PC-9 (cell line): ENCODE data around the gene TMEFF1. TPM values are rescaled to one million over a fixed set of nuclear protein-coding genes. Genes with fewer than 3 reads are reported as not detected.

Experiments
- BruUV-seq: library from RNA; stranded (reverse); fragments of 400-500 nt; replicated peaks from 2 replicates; lab custom pipeline; 2021; lab: Mats Ljungman, UMichigan
- CTCF ChIA-PET: fragments of 300-600 bp; sonication (Branson Sonifier 250); formaldehyde crosslinking; loops from one replicate; lab custom pipeline; 2022; ENCODE audit warnings: antibody characterized with exemption; lab: Charles Lee
- POLR2A ChIA-PET: fragments of 300-600 bp; sonication (Branson Sonifier 250); formaldehyde crosslinking; loops from one replicate; lab custom pipeline; 2022; ENCODE audit warnings: antibody characterized with exemption; ENCODE audit not compliant: unreplicated experiment; lab: Charles Lee
- DNase-seq, 2 experiments: peaks; one replicate each; pipeline versions ENCODE4 v3.0.0 to v3.0.0-alpha.2; 2015 to 2022; ENCODE audit warnings: mixed read lengths in 1 of 2
- H2AFZ ChIP-seq: fragments of 200-600 bp; sonication (generic); 2 replicates; pipeline ENCODE4 v1.8.1; 2017; ENCODE audit warnings: antibody characterized with exemption
- H3F3A ChIP-seq: fragments of 200-600 bp; sonication (generic); 2 replicates; pipeline ENCODE4 v1.8.1; 2017; ENCODE audit warnings: antibody characterized with exemption, mild to moderate bottlenecking, low read depth; ENCODE audit not compliant: insufficient read depth
- H3K27ac ChIP-seq: fragments of 200-600 bp; sonication (generic); 2 replicates; pipeline ENCODE4 v1.6.1; 2016; ENCODE audit warnings: mixed run types
- H3K27me3 ChIP-seq: fragments of 200-600 bp; sonication (generic); 2 replicates; pipeline ENCODE4 v1.6.1; 2016; ENCODE audit warnings: low read depth, mixed run types; ENCODE audit not compliant: insufficient read depth
- H3K36me3 ChIP-seq: fragments of 200-600 bp; sonication (generic); 2 replicates; pipeline ENCODE4 v1.6.1; 2016; ENCODE audit warnings: low read depth, mixed run types
- H3K4me1 ChIP-seq: fragments of 200-600 bp; sonication (generic); replicated peaks from 2 replicates; pipeline ENCODE4 v1.6.1; 2016; ENCODE audit warnings: mixed run types; ENCODE audit not compliant: insufficient read depth
- H3K4me2 ChIP-seq: fragments of 200-600 bp; sonication (generic); 2 replicates; pipeline ENCODE4 v1.6.1; 2017; ENCODE audit warnings: mixed run types
- H3K4me3 ChIP-seq: fragments of 200-600 bp; sonication (generic); 2 replicates; pipeline ENCODE4 v1.6.1; 2016; ENCODE audit warnings: mixed run types
- H3K79me2 ChIP-seq: fragments of 200-600 bp; sonication (generic); 2 replicates; pipeline ENCODE4 v1.6.1; 2017; ENCODE audit warnings: low read depth, mixed run types
- H3K9me2 ChIP-seq: fragments of 200-600 bp; sonication (generic); 2 replicates; pipeline ENCODE4 v1.8.1; 2017; ENCODE audit warnings: mild to moderate bottlenecking; ENCODE audit not compliant: insufficient read depth
- H3K9me3 ChIP-seq: fragments of 200-600 bp; sonication (generic); 2 replicates; pipeline ENCODE4 v1.8.1; 2016; ENCODE audit warnings: low read depth; ENCODE audit not compliant: insufficient read depth
- H4K20me1 ChIP-seq: fragments of 200-600 bp; sonication (generic); 2 replicates; pipeline ENCODE4 v1.8.1; 2017; ENCODE audit not compliant: insufficient read depth
- EZH2 ChIP-seq: fragments of 200-600 bp; sonication (generic); IDR thresholded peaks from 2 replicates; pipeline ENCODE4 v1.8.0; 2017; ENCODE audit warnings: antibody characterized with exemption, low read depth
- intact Hi-C: fragments of 100-400 bp; cut with micrococcal nuclease; formaldehyde crosslinking; loops from one replicate; pipeline ENCODE4 v1.10.0; 2022; ENCODE audit not compliant: unreplicated experiment
- total RNA-seq: library from RNA; stranded (reverse); gene quantifications from 2 replicates; pipeline ENCODE4 v1.2.3, GENCODE V29; 2021
- TF ChIP-seq, protein P1 (sequence below): fragments of 200-600 bp; sonication (generic); conservative IDR thresholded peaks from 2 replicates; pipeline ENCODE4 v1.6.1; 2017; ENCODE audit warnings: mixed run types, antibody characterized with exemption, mild to moderate bottlenecking, moderate library complexity

The TMEFF1 gene
- total RNA-seq, 1 experiment from 2014 or later, result 1.1 TPM

DNA sequence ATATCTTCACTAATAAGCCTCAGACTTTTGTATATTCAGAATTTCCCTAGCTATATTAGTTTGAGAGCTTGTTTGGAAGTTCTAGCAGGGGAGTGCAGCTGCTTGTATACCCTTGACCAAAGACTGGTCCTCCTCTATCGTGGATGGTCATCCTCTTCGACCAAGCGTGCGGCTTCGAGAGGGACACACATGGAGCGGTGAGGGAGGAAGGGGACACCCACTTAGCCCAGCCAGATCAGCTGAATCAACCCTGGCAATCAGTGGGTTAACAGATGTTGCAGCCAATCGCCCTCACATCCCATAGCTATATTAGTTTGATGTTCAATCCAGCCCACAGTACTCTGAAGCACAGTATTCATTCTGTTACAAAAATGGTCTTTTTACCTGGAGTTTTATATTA, 108.1 kb downstream of the TMEFF1 start:
- POLR2A ChIA-PET, result no interaction called here
- Histone ChIP-seq H3K27ac (no peak overlapping the region), H3F3A (peaks cover 6% of the 10 kb centered on the region; the same call in 1 of the 2 replicates), H4K20me1 (no peaks in the 10 kb centered on the region), H3K4me2 (no peak overlapping the region), H3K4me3 (no peak overlapping the region), H3K9me2 (no peaks in the 10 kb centered on the region), H3K4me1 (peaks cover 5% of the 10 kb centered on the region), H3K9me3 (no peaks in the 10 kb centered on the region), H2AFZ (no peak overlapping the region), H3K36me3 (no peaks in the 10 kb centered on the region), H3K79me2 (no peaks in the 10 kb centered on the region), H3K27me3 (no peaks in the 10 kb centered on the region)
- BruUV-seq, result no TSS peak
- DNase-seq, result no peak
- intact Hi-C loops, result no loop called here
- no peak for TF ChIP-seq EZH2
- TF ChIP-seq, protein P1, sequence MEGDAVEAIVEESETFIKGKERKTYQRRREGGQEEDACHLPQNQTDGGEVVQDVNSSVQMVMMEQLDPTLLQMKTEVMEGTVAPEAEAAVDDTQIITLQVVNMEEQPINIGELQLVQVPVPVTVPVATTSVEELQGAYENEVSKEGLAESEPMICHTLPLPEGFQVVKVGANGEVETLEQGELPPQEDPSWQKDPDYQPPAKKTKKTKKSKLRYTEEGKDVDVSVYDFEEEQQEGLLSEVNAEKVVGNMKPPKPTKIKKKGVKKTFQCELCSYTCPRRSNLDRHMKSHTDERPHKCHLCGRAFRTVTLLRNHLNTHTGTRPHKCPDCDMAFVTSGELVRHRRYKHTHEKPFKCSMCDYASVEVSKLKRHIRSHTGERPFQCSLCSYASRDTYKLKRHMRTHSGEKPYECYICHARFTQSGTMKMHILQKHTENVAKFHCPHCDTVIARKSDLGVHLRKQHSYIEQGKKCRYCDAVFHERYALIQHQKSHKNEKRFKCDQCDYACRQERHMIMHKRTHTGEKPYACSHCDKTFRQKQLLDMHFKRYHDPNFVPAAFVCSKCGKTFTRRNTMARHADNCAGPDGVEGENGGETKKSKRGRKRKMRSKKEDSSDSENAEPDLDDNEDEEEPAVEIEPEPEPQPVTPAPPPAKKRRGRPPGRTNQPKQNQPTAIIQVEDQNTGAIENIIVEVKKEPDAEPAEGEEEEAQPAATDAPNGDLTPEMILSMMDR, result no peak
- CTCF ChIA-PET, result interaction anchor here (0.9 kb wide), 1 partner anchor 75 kb away, joined by 3 read pairs; no protein-coding TSS in a partner anchor

DNA sequence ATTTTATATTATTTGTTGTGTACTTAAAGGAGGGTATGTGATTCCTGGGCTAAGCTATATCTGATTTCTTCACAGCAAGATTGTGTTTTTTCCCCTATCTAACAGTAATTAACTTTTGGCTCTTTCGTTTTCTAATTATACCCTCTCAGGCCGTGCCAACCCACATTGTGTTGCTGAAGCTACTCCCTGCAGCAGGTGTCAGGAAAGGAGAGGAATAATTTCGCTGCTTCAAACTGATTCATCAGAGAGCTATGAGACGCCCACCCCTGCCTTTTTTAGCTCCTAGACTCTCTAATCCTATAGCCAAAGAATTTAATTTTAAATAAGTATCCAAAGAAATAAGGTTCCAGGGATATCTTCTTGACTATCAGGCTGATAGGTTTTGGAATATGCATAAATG, 108.7 kb downstream of the TMEFF1 start:
- TF ChIP-seq, protein P1, result no peak
- TF ChIP-seq EZH2, result no peak
- Histone ChIP-seq H3K36me3 (no peaks in the 10 kb centered on the region), H3K9me2 (no peaks in the 10 kb centered on the region), H3K27me3 (no peaks in the 10 kb centered on the region), H2AFZ (no peak overlapping the region), H3K4me3 (no peak overlapping the region), H3F3A (0 out of 2 replicates have a peak, but pooled peaks cover under 1% of the 10 kb centered on the region), H4K20me1 (no peaks in the 10 kb centered on the region), H3K79me2 (no peaks in the 10 kb centered on the region), H3K9me3 (no peaks in the 10 kb centered on the region), H3K4me1 (no peaks in the 10 kb centered on the region), H3K27ac (no peak overlapping the region), H3K4me2 (no peak overlapping the region)
- intact Hi-C loops, result no loop called here
- no TSS peak for BruUV-seq
- ChIA-PET CTCF (interaction anchor here (0.9 kb wide), 1 partner anchor 76 kb away, joined by 3 read pairs; no protein-coding TSS in a partner anchor), POLR2A (no interaction called here)
- no peak for DNase-seq

DNA sequence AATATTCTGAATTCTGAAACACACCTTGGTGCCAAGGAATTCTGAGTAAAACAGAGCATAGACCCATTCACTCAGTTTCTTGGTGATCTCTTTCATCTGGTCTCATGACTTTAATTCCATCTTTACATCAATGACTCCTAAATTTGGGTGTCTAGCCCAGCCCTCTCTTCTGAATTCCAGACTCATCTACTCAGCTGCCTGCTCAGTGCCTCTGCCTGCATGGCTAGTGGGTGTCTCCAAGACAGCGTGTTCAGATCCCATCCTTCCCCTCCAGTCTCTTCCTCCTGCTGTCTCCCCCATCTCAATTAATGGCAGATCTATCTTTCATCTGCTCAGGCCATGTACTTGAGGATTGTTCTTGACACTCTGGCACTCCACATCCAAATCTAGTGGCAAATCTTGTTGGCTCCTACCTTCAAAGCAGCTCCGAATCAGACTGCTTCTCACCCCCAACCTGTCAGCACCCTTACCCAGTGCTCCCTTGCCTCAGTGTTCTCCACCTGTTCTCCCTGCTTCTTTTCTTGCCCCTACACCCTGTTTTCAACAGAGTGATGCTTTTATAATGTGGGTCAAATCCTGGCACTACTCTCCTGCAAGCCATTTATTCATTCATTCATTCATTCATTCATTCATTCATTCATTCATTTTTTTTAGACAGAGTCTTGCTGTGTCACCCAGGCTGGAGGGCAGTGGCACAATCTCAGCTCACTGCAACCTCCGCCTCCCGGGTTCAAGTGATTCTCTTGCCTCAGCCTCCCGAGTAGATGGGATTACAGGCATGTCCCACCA, 110.3 kb downstream of the TMEFF1 start:
- Histone ChIP-seq H3K4me2 (no peak overlapping the region), H3K4me3 (no peak overlapping the region), H3K9me3 (0 out of 2 replicates have a peak, but pooled peaks cover 5% of the 10 kb centered on the region), H3K4me1 (peaks cover 13% of the 10 kb centered on the region), H3F3A (peaks cover 12% of the 10 kb centered on the region; the same call in 1 of the 2 replicates), H2AFZ (no peak overlapping the region), H3K36me3 (no peaks in the 10 kb centered on the region), H3K79me2 (no peaks in the 10 kb centered on the region), H4K20me1 (no peaks in the 10 kb centered on the region), H3K27me3 (no peaks in the 10 kb centered on the region), H3K27ac (no peak overlapping the region), H3K9me2 (no peaks in the 10 kb centered on the region)
- ChIA-PET CTCF (no interaction called here), POLR2A (no interaction called here)
- no TSS peak for BruUV-seq
- no peak for DNase-seq
- intact Hi-C loops, result no loop called here
- no peak for TF ChIP-seq EZH2
- TF ChIP-seq, protein P1, result no peak
